SK-N-SH treated with all-trans-retinoic acid at 6 μM for 48 hours (cell line): ENCODE data around the gene SPRR5.

Experiments used
- ARNTL ChIP-seq: fragments of 450-650 bp; formaldehyde crosslinking; IDR thresholded peaks from 2 replicates; pipeline ENCODE4 v1.5.0; 2020; ENCODE audit warnings: low read depth, mild to moderate bottlenecking, moderate library complexity, borderline replicate concordance
- BACH2 ChIP-seq: fragments of 250-450 bp; sonication (Bioruptor Pico); IDR thresholded peaks from 2 replicates; pipeline ENCODE4 v1.9.0; 2021; ENCODE audit warnings: mild to moderate bottlenecking, borderline replicate concordance
- CREB5 ChIP-seq: fragments of 250-450 bp; sonication (Bioruptor Pico); IDR thresholded peaks from 2 replicates; pipeline ENCODE4 v1.5.1; 2020; ENCODE audit warnings: low read depth, mild to moderate bottlenecking, moderate library complexity
- CSRNP3 ChIP-seq: fragments of 250-450 bp; sonication (Bioruptor Pico); IDR thresholded peaks from 2 replicates; pipeline ENCODE4 v1.5.1; 2021; ENCODE audit warnings: mild to moderate bottlenecking, moderate library complexity
- ESRRG ChIP-seq: fragments of 250-450 bp; sonication (Bioruptor Pico); IDR thresholded peaks from 2 replicates; pipeline ENCODE4 v1.6.1; 2021; ENCODE audit warnings: mild to moderate bottlenecking
- ISL1 ChIP-seq: fragments of 250-450 bp; sonication (Bioruptor Pico); IDR thresholded peaks from 2 replicates; pipeline ENCODE4 v2.1.2; 2022; ENCODE audit warnings: mild to moderate bottlenecking, moderate library complexity
- OSR1 ChIP-seq: fragments of 250-450 bp; sonication (Bioruptor Pico); IDR thresholded peaks from 2 replicates; pipeline ENCODE4 v1.8.0; 2022; ENCODE audit warnings: moderate library complexity, mild to moderate bottlenecking, inconsistent platforms
- PATZ1 ChIP-seq: fragments of 250-450 bp; sonication (Bioruptor Pico); IDR thresholded peaks from 2 replicates; pipeline ENCODE4 v1.8.0; 2020; ENCODE audit warnings: mild to moderate bottlenecking, moderate library complexity, borderline replicate concordance
- RARB ChIP-seq: fragments of 250-450 bp; sonication (Bioruptor Pico); IDR thresholded peaks from 2 replicates; pipeline ENCODE4 v1.8.0; 2021; ENCODE audit warnings: mild to moderate bottlenecking, moderate library complexity
- SNAI2 ChIP-seq: fragments of 250-450 bp; sonication (Bioruptor Pico); IDR thresholded peaks from 2 replicates; pipeline ENCODE4 v1.5.0; 2020; ENCODE audit warnings: mild to moderate bottlenecking, moderate library complexity
- ZFP3 ChIP-seq: fragments of 250-450 bp; sonication (Bioruptor Pico); IDR thresholded peaks from 2 replicates; pipeline ENCODE4 v1.5.0; 2020; ENCODE audit warnings: mild to moderate bottlenecking, moderate library complexity
- ZNF70 ChIP-seq: fragments of 450-650 bp; formaldehyde crosslinking; IDR thresholded peaks from 2 replicates; pipeline ENCODE4 v1.5.0; 2020; ENCODE audit warnings: mild to moderate bottlenecking, moderate library complexity
- ZNF8 ChIP-seq: fragments of 450-650 bp; formaldehyde crosslinking; IDR thresholded peaks from 2 replicates; pipeline ENCODE4 v1.5.0; 2020; ENCODE audit warnings: mild to moderate bottlenecking, moderate library complexity

GRCh38 chr1:152962876-152963415, 15.9 kb downstream of the SPRR5 start:
- TF ChIP-seq RARB (no peak), BACH2 (CRISPR knock-in tag) (no peak), CREB5 (CRISPR knock-in tag) (no peak), ZNF8 (CRISPR knock-in tag) (no peak), PATZ1 (CRISPR knock-in tag) (no peak), ARNTL (CRISPR knock-in tag) (no peak), ESRRG (CRISPR knock-in tag) (no peak), SNAI2 (no peak), OSR1 (CRISPR knock-in tag) (no peak), CSRNP3 (no peak), ZNF70 (CRISPR knock-in tag) (no peak), ISL1 (CRISPR knock-in tag) (no peak), ZFP3 (CRISPR knock-in tag) (no peak)
